SKM-1 treated with dmso at 0.1 percent for 144 hours (cell line): Measurements from ENCODE around the gene DUS2.
"Not testable (repeated sequence)": the region's sequence is repeated elsewhere in the genome, so short reads cannot be mapped to it uniquely, and the experiment has no call there.

ENCODE experiments used
- DNase-seq: peaks from one replicate; lab custom pipeline; 2025; ENCODE audit not compliant: unreplicated experiment; lab: John Stamatoyannopoulos, UW

Gene DUS2

DNA sequence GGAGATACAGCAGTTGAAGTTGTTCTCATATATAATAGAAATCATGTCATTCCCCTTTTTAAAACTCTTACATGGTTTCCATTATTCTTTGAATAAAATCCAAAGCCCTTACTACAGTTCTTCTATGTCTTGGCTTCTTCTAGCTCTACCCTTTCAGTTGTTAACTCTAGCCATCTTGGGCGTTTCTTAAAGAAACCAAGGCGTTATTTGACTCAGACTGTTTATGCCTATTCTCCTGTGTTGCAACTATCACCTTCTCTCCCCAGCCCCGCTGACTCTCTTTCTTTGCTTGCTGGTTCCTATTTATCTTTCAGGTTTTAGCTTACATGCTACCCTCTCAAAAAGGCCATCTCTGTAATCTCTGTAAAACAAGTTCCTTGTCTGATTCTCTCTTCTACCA is 94.8 kb downstream of the DUS2 start:
- no peak for DNase-seq

DNA sequence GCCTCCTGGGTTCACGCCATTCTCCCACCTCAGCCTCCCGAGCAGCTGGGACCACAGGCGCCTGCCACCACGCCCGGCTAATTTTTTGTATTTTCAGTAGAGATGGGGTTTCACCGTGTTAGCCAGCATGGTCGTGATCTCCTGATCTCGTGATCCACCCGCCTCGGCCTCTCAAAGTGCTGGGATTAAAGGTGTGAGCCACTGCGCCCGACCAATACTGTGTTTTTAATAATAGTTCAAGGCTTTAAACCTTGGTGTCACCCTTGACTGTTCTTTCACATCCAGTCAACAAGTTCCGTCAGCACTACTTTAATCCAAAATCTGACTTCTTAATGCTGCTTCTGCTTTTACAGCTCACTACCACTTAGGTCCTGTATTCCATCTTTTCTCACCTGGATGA is 95.9 kb downstream of the DUS2 start:
- DNase-seq: not testable (repeated sequence)

GRCh38 chr16:68120496-68120895 is 97.4 kb downstream of the DUS2 start:
- DNase-seq: not testable (repeated sequence)

- no peak for DNase-seq
These were observed 103.3 kb downstream of the DUS2 start for GRCh38 chr16:68126395-68126794.

GRCh38 chr16:68128577-68129305 is 105.7 kb downstream of the DUS2 start:
- DNase-seq: no peak
